IPS-20b (cell line): ENCODE data around the gene ZNF248.

Experiments
- H3K27ac ChIP-seq: one replicate; pipeline ENCODE4 v1.5.1; 2013; ENCODE audit warnings: low read length
- H3K27me3 ChIP-seq: 2 replicates; pipeline ENCODE4 v1.6.1; 2013; ENCODE audit warnings: mild to moderate bottlenecking, low read length, inconsistent platforms; ENCODE audit not compliant: insufficient read depth
- H3K36me3 ChIP-seq: 2 replicates; pipeline ENCODE4 v1.6.1; 2013; ENCODE audit warnings: low read depth, mild to moderate bottlenecking, inconsistent platforms, low read length, moderate library complexity; ENCODE audit not compliant: insufficient read depth
- H3K4me1 ChIP-seq: 2 replicates; pipeline ENCODE4 v1.6.1; 2013; ENCODE audit warnings: mild to moderate bottlenecking, control low read depth, inconsistent platforms, low read length, moderate library complexity; ENCODE audit not compliant: insufficient read depth
- H3K4me3 ChIP-seq: 2 replicates; pipeline ENCODE4 v1.5.1; 2013; ENCODE audit warnings: mild to moderate bottlenecking, low read length, inconsistent platforms
- H3K9ac ChIP-seq: 2 replicates; pipeline ENCODE4 v1.6.1; 2013; ENCODE audit warnings: low read depth, mild to moderate bottlenecking, inconsistent platforms, low read length, moderate library complexity
- H3K9me3 ChIP-seq: 2 replicates; pipeline ENCODE4 v1.6.1; 2013; ENCODE audit warnings: mild to moderate bottlenecking, low read depth, low read length, inconsistent platforms; ENCODE audit not compliant: insufficient read depth

Gene ZNF248

GRCh38 chr10:37774351-37774750 lies 83.1 kb downstream of the ZNF248 start:
- Histone ChIP-seq H3K9ac (no peak overlapping the region), H3K9me3 (peaks cover 37% of the 10 kb centered on the region), H3K27ac (no peak overlapping the region), H3K4me3 (no peak overlapping the region), H3K36me3 (no peaks in the 10 kb centered on the region), H3K4me1 (no peaks in the 10 kb centered on the region), H3K27me3 (no peaks in the 10 kb centered on the region)

GRCh38 chr10:37765216-37765615 lies 92.2 kb downstream of the ZNF248 start:
- Histone ChIP-seq H3K27me3 (no peaks in the 10 kb centered on the region), H3K9me3 (peaks cover 35% of the 10 kb centered on the region), H3K9ac (no peak overlapping the region), H3K27ac (no peak overlapping the region), H3K4me1 (no peaks in the 10 kb centered on the region), H3K4me3 (no peak overlapping the region), H3K36me3 (no peaks in the 10 kb centered on the region)

- Histone ChIP-seq H3K27me3 (no peaks in the 10 kb centered on the region), H3K36me3 (no peaks in the 10 kb centered on the region), H3K4me3 (no peak overlapping the region), H3K27ac (no peak overlapping the region), H3K9me3 (peaks cover 35% of the 10 kb centered on the region), H3K4me1 (no peaks in the 10 kb centered on the region), H3K9ac (no peak overlapping the region)
Observed at GRCh38 chr10:37763132-37763531, 94.3 kb downstream of the ZNF248 start.

GRCh38 chr10:37762287-37762686 lies 95.1 kb downstream of the ZNF248 start:
- Histone ChIP-seq H3K4me1 (no peaks in the 10 kb centered on the region), H3K27me3 (no peaks in the 10 kb centered on the region), H3K4me3 (no peak overlapping the region), H3K27ac (no peak overlapping the region), H3K9me3 (peaks cover 35% of the 10 kb centered on the region), H3K36me3 (no peaks in the 10 kb centered on the region), H3K9ac (no peak overlapping the region)

- Histone ChIP-seq H3K27me3 (no peaks in the 10 kb centered on the region), H3K4me1 (no peaks in the 10 kb centered on the region), H3K36me3 (no peaks in the 10 kb centered on the region), H3K9me3 (peaks cover 35% of the 10 kb centered on the region), H3K4me3 (no peak overlapping the region), H3K9ac (no peak overlapping the region), H3K27ac (no peak overlapping the region)
Observed at GRCh38 chr10:37760817-37761216, 96.6 kb downstream of the ZNF248 start.

DNA sequence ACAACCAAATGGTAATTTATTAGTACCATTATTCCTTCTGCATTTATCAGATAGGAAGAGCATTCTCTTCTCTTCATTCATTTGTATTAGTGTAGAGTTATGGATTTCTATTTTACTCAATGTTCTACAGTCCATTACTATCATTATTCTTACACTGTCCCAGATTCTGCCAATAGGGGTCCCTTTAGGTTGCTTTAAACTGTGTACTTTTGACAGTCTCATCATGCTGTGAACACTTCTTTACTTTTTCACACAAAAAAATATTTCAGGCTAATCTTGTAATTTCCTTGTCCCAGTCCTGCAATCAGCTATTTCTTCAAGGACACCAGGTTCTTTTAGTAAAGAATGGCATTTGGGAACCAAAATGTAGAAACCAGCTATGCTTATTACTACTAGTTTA lies 99.3 kb downstream of the ZNF248 start:
- H3K27me3 ChIP-seq = no peaks in the 10 kb centered on the region
- H3K4me1 ChIP-seq = no peaks in the 10 kb centered on the region
- H3K4me3 ChIP-seq = no peak overlapping the region
- H3K27ac ChIP-seq = no peak overlapping the region
- H3K9me3 ChIP-seq = peaks cover 18% of the 10 kb centered on the region; the same call in 1 of the 2 replicates
- H3K9ac ChIP-seq = no peak overlapping the region
- no peaks in the 10 kb centered on the region for H3K36me3 ChIP-seq

DNA sequence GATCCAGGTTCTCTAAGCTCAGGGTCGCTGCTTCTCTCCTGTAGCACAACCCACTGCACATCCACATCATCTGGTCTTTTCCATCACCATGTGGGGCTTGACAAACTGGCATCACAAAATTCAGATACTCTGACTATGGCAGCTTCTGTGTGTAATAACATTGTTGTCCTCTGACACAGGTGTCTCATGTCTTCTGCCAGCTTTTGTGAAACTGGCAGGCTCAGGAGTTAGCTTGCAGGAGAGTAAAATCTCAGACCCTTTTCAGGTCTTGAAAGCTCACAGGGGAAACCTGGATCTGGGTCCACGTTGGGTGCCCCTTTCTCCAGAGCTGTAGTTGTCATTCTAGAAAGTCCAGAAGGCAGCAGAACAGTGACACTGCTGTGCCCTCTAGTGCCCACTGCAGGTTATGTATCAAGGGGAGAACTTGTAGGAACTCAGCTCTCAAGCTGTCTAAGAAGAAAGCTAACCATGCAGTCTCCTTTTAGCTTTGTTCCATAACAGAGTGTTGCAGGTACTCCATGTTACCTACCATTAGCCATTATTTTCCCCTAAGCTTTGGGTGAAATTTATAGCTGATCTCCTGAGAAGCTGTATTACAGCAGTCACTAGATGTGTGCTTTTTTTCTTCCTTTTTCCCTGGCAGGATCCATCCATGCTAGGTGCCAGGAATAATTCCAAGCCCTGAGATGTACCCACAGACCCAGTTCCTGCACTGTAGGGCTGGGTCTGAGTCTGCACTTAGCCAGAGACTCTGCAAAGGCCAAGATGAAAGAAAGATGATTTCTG lies 102.7 kb downstream of the ZNF248 start:
- Histone ChIP-seq H3K36me3 (no peaks in the 10 kb centered on the region), H3K9ac (no peak overlapping the region), H3K4me1 (no peaks in the 10 kb centered on the region), H3K27me3 (no peaks in the 10 kb centered on the region), H3K4me3 (no peak overlapping the region), H3K9me3 (no peaks in the 10 kb centered on the region), H3K27ac (no peak overlapping the region)

GRCh38 chr10:37752334-37752875 lies 105.0 kb downstream of the ZNF248 start:
- no peak overlapping the region for H3K27ac ChIP-seq
- no peaks in the 10 kb centered on the region for H3K36me3 ChIP-seq
- H3K4me3 ChIP-seq = no peak overlapping the region
- no peaks in the 10 kb centered on the region; the same call in 1 of the 2 replicates for H3K9me3 ChIP-seq
- no peak overlapping the region for H3K9ac ChIP-seq
- no peaks in the 10 kb centered on the region for H3K4me1 ChIP-seq
- no peaks in the 10 kb centered on the region for H3K27me3 ChIP-seq

- no peak overlapping the region for H3K9ac ChIP-seq
- H3K27me3 ChIP-seq = no peaks in the 10 kb centered on the region
- no peaks in the 10 kb centered on the region for H3K4me1 ChIP-seq
- H3K4me3 ChIP-seq = no peak overlapping the region
- no peaks in the 10 kb centered on the region; the same call in 1 of the 2 replicates for H3K9me3 ChIP-seq
- H3K36me3 ChIP-seq = no peaks in the 10 kb centered on the region
- no peak overlapping the region for H3K27ac ChIP-seq
Observed at GRCh38 chr10:37748170-37748569, 109.2 kb downstream of the ZNF248 start.

DNA sequence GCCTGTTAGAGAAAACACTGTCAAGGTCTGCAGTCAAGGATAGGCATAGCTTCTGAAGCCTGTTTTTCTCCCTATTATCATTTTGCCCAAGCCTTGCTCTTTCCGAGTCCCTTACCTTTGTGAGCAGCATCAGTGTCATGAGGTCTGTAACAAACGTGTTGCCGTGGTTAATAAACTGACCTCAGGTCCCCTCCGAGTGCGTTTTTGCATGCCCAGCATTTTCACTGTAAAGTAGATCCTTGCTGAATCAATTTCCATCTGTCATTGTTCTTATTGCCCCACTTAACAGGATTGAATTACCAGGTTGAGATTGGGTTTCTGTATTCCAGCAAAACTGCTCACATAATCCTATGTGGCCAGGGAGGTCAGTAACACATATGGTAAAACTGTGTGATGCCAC lies 110.3 kb downstream of the ZNF248 start:
- no peaks in the 10 kb centered on the region; the same call in 1 of the 2 replicates for H3K9me3 ChIP-seq

DNA sequence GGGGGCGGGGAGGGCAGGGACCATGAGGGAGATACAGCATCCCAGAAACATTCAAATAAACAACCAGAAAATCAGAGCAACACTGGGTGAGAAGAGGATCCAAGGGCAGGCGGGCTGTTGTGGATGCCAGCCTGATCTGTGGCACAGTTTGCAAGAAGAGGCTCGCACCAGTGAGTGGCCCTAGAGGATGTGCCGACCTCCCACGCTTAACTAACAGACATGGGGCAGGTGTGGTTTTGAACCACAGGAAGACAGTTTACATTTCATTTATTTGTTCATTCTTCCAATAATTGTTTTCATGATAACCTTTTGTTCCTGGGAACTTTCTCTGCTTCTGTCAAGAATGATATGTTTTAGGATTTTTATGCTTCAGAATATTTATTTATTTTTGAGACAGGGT lies 115.6 kb downstream of the ZNF248 start:
- Histone ChIP-seq H3K36me3 (no peaks in the 10 kb centered on the region), H3K9me3 (no peaks in the 10 kb centered on the region)

More for the DNA sequence above, 110.3 kb downstream of the ZNF248 start:
- Histone ChIP-seq H3K36me3 (no peaks in the 10 kb centered on the region), H3K4me3 (no peak overlapping the region), H3K4me1 (no peaks in the 10 kb centered on the region), H3K27ac (no peak overlapping the region), H3K27me3 (no peaks in the 10 kb centered on the region), H3K9ac (no peak overlapping the region)

GRCh38 chr10:37739181-37739580 lies 118.2 kb downstream of the ZNF248 start:
- no peaks in the 10 kb centered on the region for H3K36me3 ChIP-seq
- H3K4me3 ChIP-seq = no peak overlapping the region
- no peak overlapping the region for H3K9ac ChIP-seq
- no peaks in the 10 kb centered on the region; the same call in 1 of the 2 replicates for H3K9me3 ChIP-seq
- no peaks in the 10 kb centered on the region for H3K4me1 ChIP-seq
- H3K27ac ChIP-seq = no peak overlapping the region
- no peaks in the 10 kb centered on the region for H3K27me3 ChIP-seq

More for the DNA sequence above, 115.6 kb downstream of the ZNF248 start:
- no peak overlapping the region for H3K27ac ChIP-seq
- H3K4me3 ChIP-seq = no peak overlapping the region
- no peak overlapping the region for H3K9ac ChIP-seq
- no peaks in the 10 kb centered on the region for H3K27me3 ChIP-seq
- H3K4me1 ChIP-seq = no peaks in the 10 kb centered on the region
